ENCODE results near the gene NEK7.

- no peak for TF ChIP-seq POLR2A (IDR thresholded peaks at IDR 0.05)
- TF ChIP-seq, protein P1, sequence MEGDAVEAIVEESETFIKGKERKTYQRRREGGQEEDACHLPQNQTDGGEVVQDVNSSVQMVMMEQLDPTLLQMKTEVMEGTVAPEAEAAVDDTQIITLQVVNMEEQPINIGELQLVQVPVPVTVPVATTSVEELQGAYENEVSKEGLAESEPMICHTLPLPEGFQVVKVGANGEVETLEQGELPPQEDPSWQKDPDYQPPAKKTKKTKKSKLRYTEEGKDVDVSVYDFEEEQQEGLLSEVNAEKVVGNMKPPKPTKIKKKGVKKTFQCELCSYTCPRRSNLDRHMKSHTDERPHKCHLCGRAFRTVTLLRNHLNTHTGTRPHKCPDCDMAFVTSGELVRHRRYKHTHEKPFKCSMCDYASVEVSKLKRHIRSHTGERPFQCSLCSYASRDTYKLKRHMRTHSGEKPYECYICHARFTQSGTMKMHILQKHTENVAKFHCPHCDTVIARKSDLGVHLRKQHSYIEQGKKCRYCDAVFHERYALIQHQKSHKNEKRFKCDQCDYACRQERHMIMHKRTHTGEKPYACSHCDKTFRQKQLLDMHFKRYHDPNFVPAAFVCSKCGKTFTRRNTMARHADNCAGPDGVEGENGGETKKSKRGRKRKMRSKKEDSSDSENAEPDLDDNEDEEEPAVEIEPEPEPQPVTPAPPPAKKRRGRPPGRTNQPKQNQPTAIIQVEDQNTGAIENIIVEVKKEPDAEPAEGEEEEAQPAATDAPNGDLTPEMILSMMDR (IDR thresholded peaks at IDR 0.05), result no peak
These were observed 1.5 kb upstream of the NEK7 start for GRCh38 chr1:198155253-198155652.

All from lower leg skin (tissue), 3 donors.